Measurements from ENCODE around the gene DBH.

GRCh38 chr9:133631111-133631510, 5.1 kb upstream of the DBH start:
- TF ChIP-seq TEAD4 (IDR thresholded peaks at IDR 0.05) (no peak), REST (IDR thresholded peaks at IDR 0.05; ENCODE audit: low read depth) (no peak), CEBPB (IDR thresholded peaks at IDR 0.05) (no peak), TAF1 (IDR thresholded peaks at IDR 0.05; ENCODE audit: low read depth) (no peak), CREB1 (IDR thresholded peaks at IDR 0.05; ENCODE audit: low read depth) (no peak)

Data from Ishikawa (cell line).